Lower leg skin (tissue), 4 donors: ENCODE measurements around the gene NXNL1. TPM values are rescaled to one million over a fixed set of nuclear protein-coding genes. Genes with fewer than 3 reads are reported as not detected.

Source experiments
- DNase-seq, 2 donors: peaks; one replicate each; pipeline ENCODE4 v3.0.0-alpha.2; 2019; ENCODE audit warnings: low spot score in 2 of 2
- H3K4me3 ChIP-seq: fragments of 200-600 bp; sonication (generic); 2 replicates; pipeline ENCODE4 v1.5.1; 2017; ENCODE audit warnings: mild to moderate bottlenecking, low read depth; ENCODE audit not compliant: poor library complexity, severe bottlenecking
- POLR2A ChIP-seq, 2 donors: fragments of 450-650 bp; IDR thresholded peaks; one replicate each; pipeline ENCODE4 v1.6.1; 2016 to 2017; ENCODE audit warnings: antibody characterized with exemption in 2 of 2, mild to moderate bottlenecking in 1 of 2, moderate library complexity in 1 of 2
- WGBS, 2 donors: methylation state at CpG; one replicate each; pipeline ENCODE4 v1.1.5; 2018; 5-methylcytosine and 5-hydroxymethylcytosine counted together
- intact Hi-C: fragments of 100-400 bp; cut with DNase I; formaldehyde crosslinking; loops from one replicate; pipeline ENCODE4 v1.15.0; 2023; ENCODE audit warnings: low total_unique reads
- total RNA-seq, 4 donors: library from RNA; depleted of rRNA; stranded (reverse); fragments of >200 nt; gene quantifications; one replicate each; pipeline ENCODE4 v1.1.0, GENCODE V29; 2016
- TF ChIP-seq, protein P1 (sequence below), 3 donors: fragments of 450-650 bp; IDR thresholded peaks; one replicate each; pipeline ENCODE4 v1.5.1; 2016; ENCODE audit warnings: antibody characterized with exemption in 3 of 3, mild to moderate bottlenecking in 3 of 3, moderate library complexity in 2 of 3

NXNL1 gene
- total RNA-seq, 4 donors from 2014 or later = not detected

DNA sequence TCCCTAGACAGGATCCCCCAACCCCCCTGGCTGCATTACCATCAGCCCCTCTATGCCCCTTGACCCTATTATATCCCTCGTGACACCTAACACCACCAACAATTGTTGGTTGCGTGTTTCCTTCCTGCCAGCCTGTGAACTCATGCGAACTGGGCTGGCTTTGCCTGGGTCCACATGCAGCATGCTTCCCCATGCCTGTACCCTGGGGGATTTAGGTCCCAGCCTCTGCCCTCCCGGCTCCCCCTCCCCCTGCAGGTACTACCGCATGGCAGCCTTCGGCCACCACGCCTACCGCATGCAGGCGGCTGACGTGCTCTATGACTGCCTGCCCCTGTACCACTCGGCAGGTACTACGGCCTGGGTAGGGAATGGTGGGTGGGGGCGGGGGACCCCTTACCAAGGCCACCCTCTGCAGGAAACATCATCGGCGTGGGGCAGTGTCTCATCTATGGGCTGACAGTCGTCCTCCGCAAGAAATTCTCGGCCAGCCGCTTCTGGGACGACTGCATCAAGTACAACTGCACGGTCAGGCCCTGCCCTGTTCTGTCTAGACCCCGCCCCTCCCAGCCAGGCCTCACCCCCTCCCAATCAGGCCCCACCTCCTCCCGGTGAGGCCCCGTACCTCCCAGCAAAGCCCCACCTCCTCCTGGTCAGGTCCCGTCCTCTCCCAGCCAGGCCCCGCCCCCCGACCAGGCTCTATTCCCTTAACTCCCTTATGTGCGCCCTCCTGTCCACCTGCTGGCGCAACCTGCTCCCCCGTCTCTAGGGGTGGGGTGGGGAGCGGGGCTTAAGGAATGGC, 28.1 kb upstream of the NXNL1 start:
- peak; percentile 67 to 92 for DNase-seq
- WGBS, 2 donors = 40 to 51% methylated on average over 26 to 27 of the region's 31 CpGs
- no peak for TF ChIP-seq POLR2A (IDR thresholded peaks at IDR 0.05)
- TF ChIP-seq, protein P1, sequence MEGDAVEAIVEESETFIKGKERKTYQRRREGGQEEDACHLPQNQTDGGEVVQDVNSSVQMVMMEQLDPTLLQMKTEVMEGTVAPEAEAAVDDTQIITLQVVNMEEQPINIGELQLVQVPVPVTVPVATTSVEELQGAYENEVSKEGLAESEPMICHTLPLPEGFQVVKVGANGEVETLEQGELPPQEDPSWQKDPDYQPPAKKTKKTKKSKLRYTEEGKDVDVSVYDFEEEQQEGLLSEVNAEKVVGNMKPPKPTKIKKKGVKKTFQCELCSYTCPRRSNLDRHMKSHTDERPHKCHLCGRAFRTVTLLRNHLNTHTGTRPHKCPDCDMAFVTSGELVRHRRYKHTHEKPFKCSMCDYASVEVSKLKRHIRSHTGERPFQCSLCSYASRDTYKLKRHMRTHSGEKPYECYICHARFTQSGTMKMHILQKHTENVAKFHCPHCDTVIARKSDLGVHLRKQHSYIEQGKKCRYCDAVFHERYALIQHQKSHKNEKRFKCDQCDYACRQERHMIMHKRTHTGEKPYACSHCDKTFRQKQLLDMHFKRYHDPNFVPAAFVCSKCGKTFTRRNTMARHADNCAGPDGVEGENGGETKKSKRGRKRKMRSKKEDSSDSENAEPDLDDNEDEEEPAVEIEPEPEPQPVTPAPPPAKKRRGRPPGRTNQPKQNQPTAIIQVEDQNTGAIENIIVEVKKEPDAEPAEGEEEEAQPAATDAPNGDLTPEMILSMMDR (IDR thresholded peaks at IDR 0.05) = no peak
- intact Hi-C loops = no loop called here
- H3K4me3 ChIP-seq = no peak overlapping the region

DNA sequence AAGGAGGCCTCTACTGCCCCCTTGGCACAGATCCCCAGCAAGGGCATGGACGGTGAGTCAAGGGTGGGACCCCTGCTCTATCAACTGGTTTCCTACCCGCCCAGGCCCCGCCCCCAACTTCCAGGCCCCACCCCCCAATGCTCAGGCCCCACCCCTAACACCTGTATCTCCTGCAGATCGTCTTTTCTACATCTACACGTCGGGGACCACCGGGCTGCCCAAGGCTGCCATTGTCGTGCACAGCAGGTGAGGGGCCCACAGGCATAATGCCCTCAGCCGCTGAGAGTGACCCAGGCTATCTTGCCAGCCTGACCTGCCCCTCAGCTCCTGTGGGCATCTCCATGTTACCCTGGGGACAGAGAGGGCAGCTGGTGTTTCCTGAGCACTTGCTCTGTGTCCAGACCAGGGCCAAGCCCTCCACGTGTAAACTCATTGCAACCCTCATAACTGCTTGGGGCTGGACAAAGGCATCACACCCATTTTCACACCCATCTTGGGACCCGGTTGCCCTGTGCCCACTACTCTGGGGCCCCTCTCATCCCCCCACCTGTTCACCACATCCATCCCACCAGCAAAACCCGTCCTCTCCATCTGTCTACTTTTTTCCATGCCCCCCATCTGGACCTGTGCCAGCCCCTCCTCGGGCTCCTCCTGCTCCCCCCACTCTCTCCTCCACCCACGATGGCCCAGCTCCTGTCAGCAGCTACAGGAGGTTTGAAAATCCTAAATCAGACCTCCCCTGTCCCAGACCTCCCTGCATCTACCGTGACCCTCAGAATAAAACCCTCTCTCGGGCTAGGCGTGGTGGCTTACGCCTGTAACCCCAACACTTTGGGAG, 26.8 kb upstream of the NXNL1 start:
- WGBS, 2 donors = 76 to 77% methylated on average over 16 to 18 of the region's 18 CpGs
- intact Hi-C loops = no loop called here
- TF ChIP-seq, protein P1 (IDR thresholded peaks at IDR 0.05) = no peak
- TF ChIP-seq POLR2A (IDR thresholded peaks at IDR 0.05) = no peak
- no peak overlapping the region for H3K4me3 ChIP-seq
- DNase-seq = no peak

DNA sequence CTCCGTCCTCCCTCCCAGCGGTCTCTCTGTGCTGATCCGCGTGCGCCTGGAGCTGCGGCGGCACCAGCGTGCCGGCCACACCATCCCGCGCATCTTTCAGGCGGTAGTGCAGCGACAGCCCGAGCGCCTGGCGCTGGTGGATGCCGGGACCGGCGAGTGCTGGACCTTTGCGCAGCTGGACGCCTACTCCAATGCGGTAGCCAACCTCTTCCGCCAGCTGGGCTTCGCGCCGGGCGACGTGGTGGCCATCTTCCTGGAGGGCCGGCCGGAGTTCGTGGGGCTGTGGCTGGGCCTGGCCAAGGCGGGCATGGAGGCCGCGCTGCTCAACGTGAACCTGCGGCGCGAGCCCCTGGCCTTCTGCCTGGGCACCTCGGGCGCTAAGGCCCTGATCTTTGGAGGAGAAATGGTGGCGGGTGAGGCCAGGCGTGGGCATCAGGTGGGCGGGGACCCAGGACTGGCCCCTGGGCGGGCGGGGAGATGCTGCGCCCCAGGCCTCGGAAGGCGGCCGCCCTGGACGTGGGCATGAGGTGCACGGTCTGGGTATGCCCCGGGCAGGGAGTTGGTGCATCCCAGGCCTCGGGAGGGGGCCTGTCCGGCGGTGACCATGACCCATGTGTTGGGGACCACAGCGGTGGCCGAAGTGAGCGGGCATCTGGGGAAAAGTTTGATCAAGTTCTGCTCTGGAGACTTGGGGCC, 26.0 kb upstream of the NXNL1 start:
- DNase-seq = no peak
- no peak for TF ChIP-seq POLR2A (IDR thresholded peaks at IDR 0.05)
- no peak overlapping the region for H3K4me3 ChIP-seq
- 94% methylated on average over 44 to 48 of the region's 58 CpGs for WGBS, 2 donors
- intact Hi-C loops = no loop called here

DNA sequence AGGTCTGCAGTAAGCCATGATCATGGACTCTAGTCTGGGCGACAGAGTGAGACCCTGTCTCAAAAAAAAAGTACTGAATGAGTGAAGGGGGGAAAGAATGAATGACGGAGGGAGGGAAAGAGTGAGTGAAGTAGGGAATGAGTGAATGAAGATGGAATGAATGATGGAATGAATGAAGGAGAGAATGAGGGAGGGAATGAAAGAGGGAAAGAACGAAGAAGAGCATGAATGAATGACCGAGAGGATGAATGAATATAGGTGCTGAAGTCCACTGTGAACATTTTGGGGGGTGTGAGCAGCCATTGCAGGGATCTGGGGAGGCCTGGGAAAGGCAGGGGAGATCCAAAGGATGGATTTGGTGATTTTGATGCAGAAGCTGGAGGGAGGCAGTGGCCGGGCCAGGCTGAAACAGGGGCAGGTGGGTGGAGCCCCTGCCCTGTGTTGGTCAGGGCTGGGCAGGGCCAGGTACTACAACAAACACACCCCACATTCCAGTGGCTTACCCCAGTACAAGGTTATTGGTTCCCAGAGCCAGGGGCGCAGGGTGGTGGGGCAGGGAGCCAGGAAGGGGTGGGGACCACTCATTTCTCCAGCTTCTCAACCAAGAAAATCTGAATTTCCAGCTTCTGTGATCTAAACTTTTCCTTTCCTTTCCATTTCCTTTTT, 23.9 kb upstream of the NXNL1 start:
- TF ChIP-seq, protein P1 (IDR thresholded peaks at IDR 0.05) = no peak
- TF ChIP-seq POLR2A (IDR thresholded peaks at IDR 0.05) = no peak
- intact Hi-C loops = no loop called here
- DNase-seq = no peak
- 85 to 87% methylated on average over 6 of the region's 6 CpGs for WGBS, 2 donors
- no peak overlapping the region for H3K4me3 ChIP-seq

DNA sequence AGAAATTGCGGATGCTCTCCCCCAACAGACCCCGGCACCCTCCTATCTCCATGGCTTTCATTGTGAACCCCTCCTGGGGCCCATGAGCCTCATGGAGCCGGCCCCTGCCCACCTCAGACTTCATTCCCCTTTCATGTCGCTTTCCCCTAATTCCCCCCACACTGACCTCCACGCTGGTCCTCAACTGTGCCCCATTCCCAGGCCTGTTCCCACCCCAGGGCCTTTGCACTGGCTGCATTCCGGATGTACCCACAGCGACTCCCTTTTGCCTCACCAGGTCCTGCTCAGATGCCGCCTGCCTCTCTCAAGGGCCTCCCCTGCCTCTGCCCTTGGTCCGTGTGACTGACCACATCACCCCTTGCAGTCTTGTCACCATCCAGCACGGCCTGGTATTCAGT, 22.9 kb upstream of the NXNL1 start:
- H3K4me3 ChIP-seq = no peak overlapping the region
- TF ChIP-seq POLR2A (IDR thresholded peaks at IDR 0.05) = no peak
- TF ChIP-seq, protein P1 (IDR thresholded peaks at IDR 0.05) = no peak
- intact Hi-C loops = no loop called here
- WGBS, 2 donors = 94 to 96% methylated on average over 10 of the region's 10 CpGs
- no peak for DNase-seq
